Transverse colon (tissue), 4 donors: ENCODE measurements around the gene GM2A. TPM values are rescaled to one million over a fixed set of nuclear protein-coding genes. Genes with fewer than 3 reads are reported as not detected.

Experiments
- DNase-seq: peaks from one replicate; pipeline ENCODE4 v3.0.0-alpha.2; 2019
- H3K27ac ChIP-seq, 4 donors: fragments of 200-600 bp; sonication (generic); 2 replicates each; pipeline ENCODE4 v1.5.1; 2016 to 2018; ENCODE audit warnings: inconsistent platforms in 4 of 4
- H3K27me3 ChIP-seq: fragments of 200-600 bp; sonication (generic); 2 replicates; pipeline ENCODE4 v1.5.1; 2017; ENCODE audit warnings: inconsistent platforms
- H3K36me3 ChIP-seq, 4 donors: fragments of 200-600 bp; sonication (generic); 2 replicates each; pipeline ENCODE4 v1.5.1; 2017 to 2019; ENCODE audit warnings: inconsistent platforms in 4 of 4
- H3K4me1 ChIP-seq, 4 donors: fragments of 200-600 bp; sonication (generic); 2 replicates each; pipeline ENCODE4 v1.5.1; 2017 to 2020; ENCODE audit warnings: inconsistent platforms in 4 of 4
- H3K4me3 ChIP-seq, 4 donors: fragments of 200-600 bp; sonication (generic); 1 replicate in 1 of 4; 2 replicates in 3 of 4; pipeline versions ENCODE4 v1.5.1 to v1.6.1; 2017 to 2019; ENCODE audit warnings: inconsistent platforms in 4 of 4
- H3K9me3 ChIP-seq, 2 donors: fragments of 200-600 bp; sonication (generic); 2 replicates each; pipeline ENCODE4 v1.5.1; 2017 to 2019; ENCODE audit warnings: inconsistent platforms in 2 of 2
- EP300 ChIP-seq: sonication (generic); formaldehyde crosslinking; IDR thresholded peaks from one replicate; pipeline ENCODE4 v1.6.1; 2017; ENCODE audit warnings: antibody characterized with exemption, low read depth
- POLR2A ChIP-seq: fragments of 450-650 bp; IDR thresholded peaks from one replicate; pipeline ENCODE4 v1.6.1; 2016; ENCODE audit warnings: antibody characterized with exemption, mild to moderate bottlenecking, moderate library complexity
- POLR2AphosphoS5 ChIP-seq, 3 donors: sonication (generic); formaldehyde crosslinking; IDR thresholded peaks; one replicate each; pipeline ENCODE4 v1.6.1; 2016; ENCODE audit warnings: antibody characterized with exemption in 3 of 3
- WGBS, 2 donors: methylation state at CpG; one replicate each; pipeline ENCODE4 v1.1.5; 2018; ENCODE audit warnings: low coverage in 1 of 2; 5-methylcytosine and 5-hydroxymethylcytosine counted together
- in situ Hi-C, 4 donors: fragments of 200-750 bp; cut with MboI; loops; one replicate each; pipeline versions ENCODE4 v1.15.0 to v1.15.1; 2017; ENCODE audit warnings: low sequenced_read_pairs in 3 of 4, low pct_ligation_motif_present in 1 of 4, low pct_unique_long_range_greater_than_20kb in 1 of 4
- intact Hi-C: fragments of 100-400 bp; cut with DNase I; formaldehyde crosslinking; loops from one replicate; pipeline ENCODE4 v1.15.1; 2023; ENCODE audit warnings: low total_unique reads
- total RNA-seq, 4 donors: library from RNA; depleted of rRNA; stranded (reverse); fragments of >200 nt; gene quantifications; one replicate each; pipeline ENCODE4 v1.1.0, GENCODE V29; 2016
- TF ChIP-seq, protein P1 (sequence below), 5 experiments: fragments of 200-600 bp in 3 of 5; fragments of 450-650 bp in 2 of 5; sonication (generic) in 3 of 5; IDR thresholded peaks; 1 replicate in 2 of 5; 2 replicates in 3 of 5; pipeline ENCODE4 v1.5.1; 2016 to 2017; ENCODE audit warnings: antibody characterized with exemption in 5 of 5, inconsistent platforms in 3 of 5, mild to moderate bottlenecking in 2 of 5, moderate library complexity in 1 of 5

Gene GM2A
- total RNA-seq, 4 donors from 2014 or later = 5.6 to 19.5 (median 11.2) TPM

DNA sequence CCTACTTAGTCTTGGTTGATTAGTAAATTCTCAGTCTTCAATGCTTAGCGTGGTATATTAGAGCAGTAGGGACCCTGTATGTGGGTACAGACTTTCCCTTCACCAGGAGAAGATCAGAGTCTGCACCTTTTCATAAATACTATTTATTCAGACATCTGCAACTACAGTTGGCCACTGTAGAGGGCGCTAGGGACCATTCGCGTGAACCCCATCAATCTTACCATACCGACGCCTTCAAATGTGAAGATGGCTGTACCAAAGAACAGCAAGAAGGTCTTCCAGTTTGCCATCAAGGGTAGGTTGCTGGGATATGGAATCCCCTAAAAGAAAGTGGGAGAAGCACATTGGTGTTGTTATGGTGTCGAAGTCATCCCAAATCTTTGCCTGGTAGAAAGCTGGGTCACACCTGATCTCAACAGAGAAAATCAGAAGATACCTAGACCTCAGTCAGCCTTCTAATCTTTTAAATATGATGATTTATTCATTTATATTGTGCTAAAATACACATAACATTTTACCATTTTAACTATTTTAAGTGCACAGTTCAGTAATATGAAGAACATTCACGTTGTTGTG is 31.5 kb downstream of the GM2A start:
- in situ Hi-C loops (no loop called here), intact Hi-C loops (no loop called here)
- Histone ChIP-seq H3K4me3 (no peak overlapping the region), H3K4me1 (no peaks in the 10 kb centered on the region), H3K27ac (no peak overlapping the region), H3K27me3 (no peaks in the 10 kb centered on the region), H3K36me3 (no peaks in the 10 kb centered on the region), H3K9me3 (no peaks in the 10 kb centered on the region)
- no peak for DNase-seq
- TF ChIP-seq POLR2A = no peak
- TF ChIP-seq, protein P1, sequence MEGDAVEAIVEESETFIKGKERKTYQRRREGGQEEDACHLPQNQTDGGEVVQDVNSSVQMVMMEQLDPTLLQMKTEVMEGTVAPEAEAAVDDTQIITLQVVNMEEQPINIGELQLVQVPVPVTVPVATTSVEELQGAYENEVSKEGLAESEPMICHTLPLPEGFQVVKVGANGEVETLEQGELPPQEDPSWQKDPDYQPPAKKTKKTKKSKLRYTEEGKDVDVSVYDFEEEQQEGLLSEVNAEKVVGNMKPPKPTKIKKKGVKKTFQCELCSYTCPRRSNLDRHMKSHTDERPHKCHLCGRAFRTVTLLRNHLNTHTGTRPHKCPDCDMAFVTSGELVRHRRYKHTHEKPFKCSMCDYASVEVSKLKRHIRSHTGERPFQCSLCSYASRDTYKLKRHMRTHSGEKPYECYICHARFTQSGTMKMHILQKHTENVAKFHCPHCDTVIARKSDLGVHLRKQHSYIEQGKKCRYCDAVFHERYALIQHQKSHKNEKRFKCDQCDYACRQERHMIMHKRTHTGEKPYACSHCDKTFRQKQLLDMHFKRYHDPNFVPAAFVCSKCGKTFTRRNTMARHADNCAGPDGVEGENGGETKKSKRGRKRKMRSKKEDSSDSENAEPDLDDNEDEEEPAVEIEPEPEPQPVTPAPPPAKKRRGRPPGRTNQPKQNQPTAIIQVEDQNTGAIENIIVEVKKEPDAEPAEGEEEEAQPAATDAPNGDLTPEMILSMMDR (IDR thresholded peaks at IDR 0.05) = no peak
- no peak for TF ChIP-seq POLR2AphosphoS5 (IDR thresholded peaks at IDR 0.05)
- no peak for TF ChIP-seq EP300
- 35 to 67% methylated on average over 3 to 8 of the region's 8 CpGs for WGBS, 2 donors

DNA sequence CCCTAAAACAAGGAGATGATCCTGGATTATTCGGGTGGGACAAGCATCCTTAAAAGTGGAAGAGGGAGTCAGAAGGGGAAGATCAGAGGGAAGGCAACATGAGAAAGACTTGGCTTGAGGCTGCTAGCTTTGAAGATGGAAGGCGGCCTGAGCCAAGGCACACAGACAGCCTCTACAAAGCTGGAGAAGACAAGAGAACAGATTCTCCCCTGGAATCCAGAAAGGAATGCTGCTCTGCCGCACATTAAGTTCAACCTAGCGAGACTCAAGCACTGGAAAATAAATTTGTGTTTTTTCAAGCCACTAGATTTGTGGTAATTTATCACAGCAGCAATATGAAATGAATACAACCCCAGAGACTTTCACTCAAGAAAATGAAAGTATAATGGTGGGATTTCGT is 32.7 kb downstream of the GM2A start:
- Histone ChIP-seq H3K27me3 (no peaks in the 10 kb centered on the region), H3K4me3 (no peak overlapping the region), H3K36me3 (no peaks in the 10 kb centered on the region), H3K27ac (no peak overlapping the region), H3K9me3 (no peaks in the 10 kb centered on the region), H3K4me1 (no peaks in the 10 kb centered on the region)
- WGBS, 2 donors = 68 to 81% methylated on average over 4 to 5 of the region's 5 CpGs
- no peak for DNase-seq
- no peak for TF ChIP-seq POLR2AphosphoS5 (IDR thresholded peaks at IDR 0.05)
- intact Hi-C loops (no loop called here), in situ Hi-C loops (no loop called here)

DNA sequence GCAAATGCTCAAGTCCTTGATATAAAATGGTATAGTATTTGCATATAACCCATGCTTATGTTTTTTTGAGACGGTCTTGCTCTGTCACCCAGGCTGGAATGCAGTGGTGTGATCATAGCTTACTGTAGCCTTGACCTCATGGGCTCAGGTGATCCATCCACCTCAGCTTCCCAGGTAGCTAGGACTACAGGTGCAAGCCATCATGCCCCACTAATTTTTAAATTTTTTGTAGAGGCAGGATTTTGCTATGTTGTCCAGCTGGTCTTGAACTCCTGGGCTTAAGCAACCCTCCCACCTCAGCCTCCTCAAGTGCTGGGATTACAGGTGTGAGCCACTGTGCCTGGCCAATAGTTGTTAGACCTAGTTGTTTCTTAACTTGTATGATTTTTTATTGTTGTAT is 33.3 kb downstream of the GM2A start:
- in situ Hi-C loops = no loop called here
- DNase-seq = no peak
- no peaks in the 10 kb centered on the region for H3K4me1 ChIP-seq
- no peak overlapping the region for H3K27ac ChIP-seq
- WGBS, 2 donors = 67 to 72% methylated on average over 1 of the region's 1 CpG
- intact Hi-C loops = no loop called here
- no peaks in the 10 kb centered on the region for H3K27me3 ChIP-seq
- no peaks in the 10 kb centered on the region for H3K9me3 ChIP-seq
- no peaks in the 10 kb centered on the region for H3K36me3 ChIP-seq
- H3K4me3 ChIP-seq = no peak overlapping the region
- no peak for TF ChIP-seq POLR2AphosphoS5 (IDR thresholded peaks at IDR 0.05)
- no peak for TF ChIP-seq POLR2A
- TF ChIP-seq EP300 = no peak
- TF ChIP-seq, protein P1 (IDR thresholded peaks at IDR 0.05) = no peak

DNA sequence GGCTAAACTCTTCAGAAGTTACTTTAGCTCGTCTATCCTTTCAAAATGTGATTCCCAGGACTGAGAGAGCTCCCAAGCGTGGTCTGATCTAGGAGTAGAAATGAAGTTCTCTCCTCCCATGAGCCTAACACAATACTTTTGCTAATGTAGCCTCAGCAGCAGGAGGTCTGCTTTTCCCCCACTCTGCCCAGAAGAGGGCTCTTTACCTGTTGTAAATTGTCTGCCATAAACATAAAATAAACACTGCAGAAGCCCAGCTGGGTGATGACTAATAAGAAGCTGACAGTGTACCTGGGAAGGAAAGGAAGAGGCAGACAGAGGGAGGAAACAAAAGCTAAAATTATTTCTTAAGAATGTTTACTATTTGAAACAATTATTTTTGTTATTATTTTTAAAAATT is 35.2 kb downstream of the GM2A start:
- H3K9me3 ChIP-seq = no peaks in the 10 kb centered on the region
- H3K4me1 ChIP-seq = no peaks in the 10 kb centered on the region
- TF ChIP-seq POLR2A = no peak
- intact Hi-C loops (no loop called here), in situ Hi-C loops (no loop called here)
- H3K36me3 ChIP-seq = no peaks in the 10 kb centered on the region
- H3K4me3 ChIP-seq = no peak overlapping the region
- no peak overlapping the region for H3K27ac ChIP-seq
- no peak for DNase-seq
- WGBS, 2 donors = 33 to 44% methylated on average over 1 to 2 of the region's 2 CpGs
- no peaks in the 10 kb centered on the region for H3K27me3 ChIP-seq

DNA sequence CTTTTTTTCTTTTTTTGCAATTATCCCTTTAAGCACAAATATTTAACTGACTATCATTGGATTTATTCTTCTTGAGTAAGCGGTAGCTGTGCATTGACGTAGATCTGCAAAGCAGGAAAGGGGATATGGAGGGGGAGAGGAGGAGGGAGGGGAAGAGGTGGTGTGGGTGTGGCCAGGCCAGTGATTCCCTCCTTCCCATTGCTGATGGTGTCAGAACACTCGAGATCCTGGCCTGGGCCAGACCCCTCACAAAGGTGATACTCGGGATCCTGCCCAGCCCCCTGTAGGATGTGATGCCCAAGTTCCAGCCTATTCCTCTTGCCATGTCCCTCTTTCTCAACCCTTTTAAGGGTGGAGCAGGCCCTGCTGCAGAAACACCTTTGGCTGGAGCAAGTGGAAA is 40.6 kb downstream of the GM2A start:
- no peaks in the 10 kb centered on the region for H3K27me3 ChIP-seq
- no peaks in the 10 kb centered on the region for H3K36me3 ChIP-seq
- no peaks in the 10 kb centered on the region for H3K9me3 ChIP-seq
- no peaks in the 10 kb centered on the region for H3K4me1 ChIP-seq
- no peak for DNase-seq
- TF ChIP-seq POLR2AphosphoS5 (IDR thresholded peaks at IDR 0.05) = no peak
- TF ChIP-seq EP300 = no peak
- no peak for TF ChIP-seq POLR2A
- TF ChIP-seq, protein P1 (IDR thresholded peaks at IDR 0.05) = no peak
- in situ Hi-C loops (no loop called here), intact Hi-C loops (no loop called here)
- no peak overlapping the region for H3K27ac ChIP-seq
- H3K4me3 ChIP-seq = no peak overlapping the region
- WGBS, 2 donors = 62% methylated on average over 4 of the region's 4 CpGs; no CpG with 5 or more reads in 1 of the 2 donors
